ENCODE measurements around the gene GUCY1A2.
"Not testable (repeated sequence)": the region's sequence is repeated elsewhere in the genome, so short reads cannot be mapped to it uniquely, and the experiment has no call there.

GUCY1A2 gene

GRCh38 chr11:106787454-106787853, 230.8 kb downstream of the GUCY1A2 start:
- TF ChIP-seq ZFX (IDR thresholded peaks at IDR 0.05; ENCODE audit: borderline replicate concordance): no peak
- TF ChIP-seq CTCF (IDR thresholded peaks at IDR 0.05): no peak

GRCh38 chr11:106785913-106786650, 232.2 kb downstream of the GUCY1A2 start:
- no peak overlapping the region for H3K27ac ChIP-seq
- TF ChIP-seq CTCF (IDR thresholded peaks at IDR 0.05) (no peak), ZFX (IDR thresholded peaks at IDR 0.05; ENCODE audit: borderline replicate concordance) (no peak)

More at GRCh38 chr11:106787454-106787853, 230.8 kb downstream of the GUCY1A2 start:
- no peak overlapping the region for H3K27ac ChIP-seq

- not testable (repeated sequence) for H3K27ac ChIP-seq
Observed at GRCh38 chr11:106777302-106777701, 241.0 kb downstream of the GUCY1A2 start.

GRCh38 chr11:106770489-106771085, 247.7 kb downstream of the GUCY1A2 start:
- no peak overlapping the region for H3K27ac ChIP-seq
- TF ChIP-seq CTCF (IDR thresholded peaks at IDR 0.05) (no peak), ZFX (IDR thresholded peaks at IDR 0.05; ENCODE audit: borderline replicate concordance) (no peak)

GRCh38 chr11:106765469-106766258, 252.6 kb downstream of the GUCY1A2 start:
- TF ChIP-seq ZFX (IDR thresholded peaks at IDR 0.05; ENCODE audit: borderline replicate concordance): no peak
- no peak for TF ChIP-seq CTCF (IDR thresholded peaks at IDR 0.05)
- H3K27ac ChIP-seq: no peak overlapping the region

GRCh38 chr11:106763501-106763900, 254.8 kb downstream of the GUCY1A2 start:
- TF ChIP-seq ZFX (IDR thresholded peaks at IDR 0.05; ENCODE audit: borderline replicate concordance) (no peak), CTCF (IDR thresholded peaks at IDR 0.05) (no peak)

GRCh38 chr11:106761745-106762144, 256.5 kb downstream of the GUCY1A2 start:
- no peak overlapping the region for H3K27ac ChIP-seq
- TF ChIP-seq CTCF (IDR thresholded peaks at IDR 0.05) (no peak), ZFX (IDR thresholded peaks at IDR 0.05; ENCODE audit: borderline replicate concordance) (no peak)

More at GRCh38 chr11:106763501-106763900, 254.8 kb downstream of the GUCY1A2 start:
- no peak overlapping the region for H3K27ac ChIP-seq

Measured in 22Rv1 (cell line).